ENCODE results near the gene UBE2Q1. TPM values are rescaled to one million over a fixed set of nuclear protein-coding genes. Genes with fewer than 3 reads are reported as not detected.

Gene UBE2Q1
- total and polyA plus RNA-seq, 10 of the 15 experiments (the other 5 are each of a cell fraction or from before 2014, with no cell fraction given), result 3.9 to 82.6 (median 24.1) TPM

- RAD21 ChIA-PET (ENCODE audit: unreplicated experiment), result no interaction called here
- H4K20me1 ChIP-seq (ENCODE audit: control insufficient read depth, insufficient read depth), result no peaks in the 10 kb centered on the region
- no peak overlapping the region for H3K9ac ChIP-seq (ENCODE audit: control insufficient read depth, insufficient read depth, low read length)
- CTCF ChIA-PET, result interaction anchor here (1.4 kb wide), 1 partner anchor 22 kb away, joined by 3 read pairs; no protein-coding TSS in a partner anchor
- H2AFZ ChIP-seq (ENCODE audit: control insufficient read depth, low read depth, low read length), result no peak overlapping the region
- DNase-seq (ENCODE audit: low read depth, low spot score) (no peak), FAIRE-seq (no peak), ATAC-seq (no peak)
- no peaks in the 10 kb centered on the region for H3K4me1 ChIP-seq (ENCODE audit: control insufficient read depth, insufficient read depth, low read length)
- in situ Hi-C loops (cut with MboI), result no loop called here
- POLR2A ChIA-PET, result no interaction called here
- no TSS peak for BruUV-seq (replicated peaks)
- 58% methylated on average over 43 of the region's 43 CpGs for WGBS (ENCODE audit: insufficient coverage, insufficient replicate concordance, low lambda C conversion rate, missing lambda C conversion rate)
- H3K79me2 ChIP-seq (ENCODE audit: control insufficient read depth, insufficient read depth, low read length), result no peaks in the 10 kb centered on the region
- no peak overlapping the region for H3K27ac ChIP-seq (ENCODE audit: control insufficient read depth, insufficient read depth)
- SMC1A ChIA-PET (ENCODE audit: uncharacterized antibody, unreplicated experiment), result no interaction called here
- intact Hi-C loops (cut with micrococcal nuclease; ENCODE audit: unreplicated experiment), result no loop called here
- H3K36me3 ChIP-seq (ENCODE audit: control insufficient read depth in 2 of 2, insufficient read depth in 2 of 2, low read length in 1 of 2), result no peaks in the 10 kb centered on the region
- H3K4me3 ChIP-seq, result no peak overlapping the region
- no peaks in the 10 kb centered on the region; the same call in 2 of the 3 replicates for H3K9me3 ChIP-seq (replicated peaks; ENCODE audit: control insufficient read depth, insufficient read depth, low read length)
- no peak overlapping the region for H3K4me2 ChIP-seq (ENCODE audit: control insufficient read depth, insufficient read depth)
- TF ChIP-seq, protein P1, sequence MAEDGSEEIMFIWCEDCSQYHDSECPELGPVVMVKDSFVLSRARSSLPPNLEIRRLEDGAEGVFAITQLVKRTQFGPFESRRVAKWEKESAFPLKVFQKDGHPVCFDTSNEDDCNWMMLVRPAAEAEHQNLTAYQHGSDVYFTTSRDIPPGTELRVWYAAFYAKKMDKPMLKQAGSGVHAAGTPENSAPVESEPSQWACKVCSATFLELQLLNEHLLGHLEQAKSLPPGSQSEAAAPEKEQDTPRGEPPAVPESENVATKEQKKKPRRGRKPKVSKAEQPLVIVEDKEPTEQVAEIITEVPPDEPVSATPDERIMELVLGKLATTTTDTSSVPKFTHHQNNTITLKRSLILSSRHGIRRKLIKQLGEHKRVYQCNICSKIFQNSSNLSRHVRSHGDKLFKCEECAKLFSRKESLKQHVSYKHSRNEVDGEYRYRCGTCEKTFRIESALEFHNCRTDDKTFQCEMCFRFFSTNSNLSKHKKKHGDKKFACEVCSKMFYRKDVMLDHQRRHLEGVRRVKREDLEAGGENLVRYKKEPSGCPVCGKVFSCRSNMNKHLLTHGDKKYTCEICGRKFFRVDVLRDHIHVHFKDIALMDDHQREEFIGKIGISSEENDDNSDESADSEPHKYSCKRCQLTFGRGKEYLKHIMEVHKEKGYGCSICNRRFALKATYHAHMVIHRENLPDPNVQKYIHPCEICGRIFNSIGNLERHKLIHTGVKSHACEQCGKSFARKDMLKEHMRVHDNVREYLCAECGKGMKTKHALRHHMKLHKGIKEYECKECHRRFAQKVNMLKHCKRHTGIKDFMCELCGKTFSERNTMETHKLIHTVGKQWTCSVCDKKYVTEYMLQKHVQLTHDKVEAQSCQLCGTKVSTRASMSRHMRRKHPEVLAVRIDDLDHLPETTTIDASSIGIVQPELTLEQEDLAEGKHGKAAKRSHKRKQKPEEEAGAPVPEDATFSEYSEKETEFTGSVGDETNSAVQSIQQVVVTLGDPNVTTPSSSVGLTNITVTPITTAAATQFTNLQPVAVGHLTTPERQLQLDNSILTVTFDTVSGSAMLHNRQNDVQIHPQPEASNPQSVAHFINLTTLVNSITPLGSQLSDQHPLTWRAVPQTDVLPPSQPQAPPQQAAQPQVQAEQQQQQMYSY (CRISPR knock-in tag; IDR thresholded peaks at IDR 0.05), result no peak
- TF ChIP-seq NRF1 (conservative IDR thresholded peaks at IDR 0.05; ENCODE audit: low read depth, low read length) (no peak), SKIL (IDR thresholded peaks at IDR 0.05; ENCODE audit: low read depth, poor library complexity, severe bottlenecking) (no peak), SUZ12 (IDR thresholded peaks at IDR 0.05; ENCODE audit: unreplicated experiment) (peak; percentile 34), NFYA (IDR thresholded peaks at IDR 0.05; ENCODE audit: borderline replicate concordance, low read depth, low read length) (no peak)
- peaks cover 6 to 10% of the 10 kb centered on the region in 2 experiments for H3K27me3 ChIP-seq (replicated peaks in 1 of 2; ENCODE audit: control insufficient read depth in 2 of 2, insufficient read depth in 2 of 2, low read length in 1 of 2)
Observed at GRCh38 chr1:154502744-154503115, 55.7 kb downstream of the UBE2Q1 start.

Measured in GM12878 (cell line).